NB4 (cell line): ENCODE measurements around the gene PPFIA4.

Experiments used
- CTCF ChIP-seq: IDR thresholded peaks from one replicate; pipeline ENCODE4 v1.5.1; 2012; ENCODE audit warnings: low read depth, low read length
- POLR2A ChIP-seq: IDR thresholded peaks from 2 replicates; pipeline ENCODE4 v1.6.1; 2011; ENCODE audit warnings: mild to moderate bottlenecking; ENCODE audit not compliant: insufficient read length; ENCODE audit errors: extremely low read depth
- TF ChIP-seq, protein P1 (sequence below): IDR thresholded peaks from 2 replicates; pipeline ENCODE4 v1.6.1; 2011; ENCODE audit warnings: low read depth, low read length

- TF ChIP-seq CTCF = no peak
- TF ChIP-seq, protein P1, sequence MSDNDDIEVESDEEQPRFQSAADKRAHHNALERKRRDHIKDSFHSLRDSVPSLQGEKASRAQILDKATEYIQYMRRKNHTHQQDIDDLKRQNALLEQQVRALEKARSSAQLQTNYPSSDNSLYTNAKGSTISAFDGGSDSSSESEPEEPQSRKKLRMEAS = no peak
- TF ChIP-seq POLR2A = no peak
Observed at GRCh38 chr1:203120325-203121153, 94.2 kb downstream of the PPFIA4 start.
